MG63 (cell line): Measurements from ENCODE around the gene LRRC43. TPM values are rescaled to one million over a fixed set of nuclear protein-coding genes. Genes with fewer than 3 reads are reported as not detected.

Experiments used
- DNase-seq: peaks from one replicate; pipeline ENCODE4 v3.0.0-alpha.2; 2020
- H3K27me3 ChIP-seq: fragments of 250-450 bp; sonication (Bioruptor Pico); 2 replicates; pipeline ENCODE4 v1.5.1; 2020; ENCODE audit warnings: mild to moderate bottlenecking, moderate library complexity
- H3K36me3 ChIP-seq: fragments of 250-450 bp; sonication (Bioruptor Pico); 2 replicates; pipeline ENCODE4 v1.5.1; 2020; ENCODE audit warnings: mild to moderate bottlenecking, moderate library complexity
- H3K4me3 ChIP-seq: fragments of 250-450 bp; sonication (Bioruptor Pico); 2 replicates; pipeline ENCODE4 v1.5.1; 2020; ENCODE audit warnings: mild to moderate bottlenecking, moderate library complexity
- H3K9me3 ChIP-seq: fragments of 250-450 bp; sonication (Bioruptor Pico); 2 replicates; pipeline ENCODE4 v1.5.1; 2020; ENCODE audit warnings: mild to moderate bottlenecking, moderate library complexity
- total RNA-seq: library from RNA; depleted of rRNA; stranded (reverse); fragments of >200 nt; shearing (Covaris generic); gene quantifications from 2 replicates; pipeline ENCODE4 v1.2.3, GENCODE V29; 2014; ENCODE audit warnings: low replicate concordance; rRNA removed

Gene LRRC43
- total RNA-seq: not detected in 2 replicates

GRCh38 chr12:122182887-122183587, at the start of gene LRRC43:
LRRC43 (plus strand) TSS chr12:122183123; CDS start chr12:122183145, 22 bp downstream.
- Histone ChIP-seq H3K4me3 (no peak within 1 kb of the TSS), H3K27me3 (no peaks in the 10 kb centered on the region), H3K9me3 (0 out of 2 replicates have a peak, but pooled peaks cover 4% of the 10 kb centered on the region), H3K36me3 (no peaks in the 10 kb centered on the region)
- DNase-seq: no peak

GRCh38 chr12:122133192-122133950, 49.6 kb upstream of the LRRC43 start:
- Histone ChIP-seq H3K9me3 (no peaks in the 10 kb centered on the region), H3K36me3 (peaks cover 23% of the 10 kb centered on the region), H3K4me3 (no peak overlapping the region), H3K27me3 (no peaks in the 10 kb centered on the region)
- DNase-seq: no peak

- Histone ChIP-seq H3K36me3 (peaks cover 23% of the 10 kb centered on the region), H3K27me3 (no peaks in the 10 kb centered on the region), H3K4me3 (no peak overlapping the region), H3K9me3 (no peaks in the 10 kb centered on the region)
- DNase-seq: no peak
These were observed 47.4 kb upstream of the LRRC43 start for GRCh38 chr12:122135437-122136031.

GRCh38 chr12:122137229-122137628, 45.7 kb upstream of the LRRC43 start:
- peaks cover 26% of the 10 kb centered on the region for H3K36me3 ChIP-seq
- H3K9me3 ChIP-seq: no peaks in the 10 kb centered on the region
- DNase-seq: no peak
- no peaks in the 10 kb centered on the region for H3K27me3 ChIP-seq
- no peak overlapping the region for H3K4me3 ChIP-seq

- no peak for DNase-seq
- Histone ChIP-seq H3K36me3 (peaks cover 25% of the 10 kb centered on the region), H3K4me3 (no peak overlapping the region)
These were observed 45.2 kb upstream of the LRRC43 start for GRCh38 chr12:122137681-122138080.

GRCh38 chr12:122138181-122138580, 44.7 kb upstream of the LRRC43 start:
- no peak overlapping the region for H3K4me3 ChIP-seq
- DNase-seq: no peak
- no peaks in the 10 kb centered on the region for H3K9me3 ChIP-seq
- no peaks in the 10 kb centered on the region for H3K27me3 ChIP-seq
- H3K36me3 ChIP-seq: peaks cover 22% of the 10 kb centered on the region

More at GRCh38 chr12:122137681-122138080, 45.2 kb upstream of the LRRC43 start:
- no peaks in the 10 kb centered on the region for H3K9me3 ChIP-seq
- no peaks in the 10 kb centered on the region for H3K27me3 ChIP-seq

- no peak overlapping the region for H3K4me3 ChIP-seq
- peaks cover 22% of the 10 kb centered on the region for H3K36me3 ChIP-seq
- no peak for DNase-seq
- no peaks in the 10 kb centered on the region for H3K27me3 ChIP-seq
- H3K9me3 ChIP-seq: no peaks in the 10 kb centered on the region
These were observed 44.3 kb upstream of the LRRC43 start for GRCh38 chr12:122138616-122139015.

GRCh38 chr12:122139266-122139665, 43.7 kb upstream of the LRRC43 start:
- H3K27me3 ChIP-seq: no peaks in the 10 kb centered on the region
- DNase-seq: no peak
- peaks cover 22% of the 10 kb centered on the region for H3K36me3 ChIP-seq
- H3K9me3 ChIP-seq: no peaks in the 10 kb centered on the region
- H3K4me3 ChIP-seq: no peak overlapping the region

- DNase-seq: no peak
- H3K9me3 ChIP-seq: no peaks in the 10 kb centered on the region
- H3K36me3 ChIP-seq: peaks cover 19% of the 10 kb centered on the region
These were observed 43.0 kb upstream of the LRRC43 start for GRCh38 chr12:122139941-122140340.

GRCh38 chr12:122140467-122141257, 42.3 kb upstream of the LRRC43 start:
- Histone ChIP-seq H3K4me3 (no peak overlapping the region), H3K9me3 (no peaks in the 10 kb centered on the region), H3K27me3 (no peaks in the 10 kb centered on the region), H3K36me3 (peaks cover 14% of the 10 kb centered on the region)
- DNase-seq: no peak

More at GRCh38 chr12:122139941-122140340, 43.0 kb upstream of the LRRC43 start:
- Histone ChIP-seq H3K4me3 (no peak overlapping the region), H3K27me3 (no peaks in the 10 kb centered on the region)

GRCh38 chr12:122141911-122142725, 40.8 kb upstream of the LRRC43 start:
- H3K4me3 ChIP-seq: no peak overlapping the region
- H3K36me3 ChIP-seq: peaks cover 14% of the 10 kb centered on the region
- no peaks in the 10 kb centered on the region for H3K9me3 ChIP-seq
- no peak for DNase-seq
- H3K27me3 ChIP-seq: no peaks in the 10 kb centered on the region

- Histone ChIP-seq H3K27me3 (no peaks in the 10 kb centered on the region), H3K36me3 (peaks cover 12% of the 10 kb centered on the region), H3K4me3 (no peak overlapping the region), H3K9me3 (no peaks in the 10 kb centered on the region)
- DNase-seq: no peak
These were observed 40.1 kb upstream of the LRRC43 start for GRCh38 chr12:122142857-122143256.

- Histone ChIP-seq H3K27me3 (no peaks in the 10 kb centered on the region), H3K4me3 (no peak overlapping the region), H3K9me3 (no peaks in the 10 kb centered on the region), H3K36me3 (peaks cover 12% of the 10 kb centered on the region)
- no peak for DNase-seq
These were observed 38.0 kb upstream of the LRRC43 start for GRCh38 chr12:122144885-122145284.

- Histone ChIP-seq H3K27me3 (no peaks in the 10 kb centered on the region), H3K36me3 (peaks cover 12% of the 10 kb centered on the region), H3K4me3 (no peak overlapping the region), H3K9me3 (no peaks in the 10 kb centered on the region)
- no peak for DNase-seq
These were observed 37.2 kb upstream of the LRRC43 start for GRCh38 chr12:122145505-122146330.
